ENCODE results near the gene HOXC11.

Gene HOXC11

GRCh38 chr12:54012631-54013409, 39.9 kb downstream of the HOXC11 start:
- no peak for DNase-seq

- no peak for DNase-seq
Measured at GRCh38 chr12:54014377-54015017, 41.6 kb downstream of the HOXC11 start.

- DNase-seq: no peak
Measured at GRCh38 chr12:54015018-54015931, 42.3 kb downstream of the HOXC11 start.

GRCh38 chr12:54016051-54016450, 43.1 kb downstream of the HOXC11 start:
- no peak for DNase-seq

GRCh38 chr12:54016478-54016964, 43.6 kb downstream of the HOXC11 start:
- no peak for DNase-seq

GRCh38 chr12:54017027-54017788, 44.3 kb downstream of the HOXC11 start:
- peak; percentile 38 for DNase-seq

- peak; percentile 43 for DNase-seq
Measured at GRCh38 chr12:54017878-54018467, 45.0 kb downstream of the HOXC11 start.

GRCh38 chr12:54018468-54018984, 45.6 kb downstream of the HOXC11 start:
- DNase-seq: no peak

GRCh38 chr12:54019091-54019811, 46.3 kb downstream of the HOXC11 start:
- DNase-seq: no peak

- DNase-seq: no peak
Measured at GRCh38 chr12:54019924-54020590, 47.1 kb downstream of the HOXC11 start.

- no peak for DNase-seq
Measured at GRCh38 chr12:54020591-54021405, 47.9 kb downstream of the HOXC11 start.

- no peak for DNase-seq
Measured at GRCh38 chr12:54021432-54022013, 48.6 kb downstream of the HOXC11 start.

- no peak for DNase-seq
Measured at GRCh38 chr12:54022960-54023884, 50.3 kb downstream of the HOXC11 start.

GRCh38 chr12:54024127-54024526, 51.2 kb downstream of the HOXC11 start:
- DNase-seq: no peak

- no peak for DNase-seq
Measured at GRCh38 chr12:54024581-54025305, 51.8 kb downstream of the HOXC11 start.

- DNase-seq: no peak
Measured at GRCh38 chr12:54025499-54026405, 52.8 kb downstream of the HOXC11 start.

Measured in NCI-H2029 treated with DMSO at 0.1 percent for 48 hours (cell line).